Activated CD8-positive, alpha-beta memory T cell treated with anti-CD3 and anti-CD28 coated beads, Interleukin-2, amount 50 U/mL, for 1 hour (primary cell): Measurements from ENCODE around the gene SKI.

Experiments used
- DNase-seq: peaks from one replicate; pipeline ENCODE4 v3.0.0-alpha.2; 2020; ENCODE audit errors: extremely low read depth

The SKI gene

DNA sequence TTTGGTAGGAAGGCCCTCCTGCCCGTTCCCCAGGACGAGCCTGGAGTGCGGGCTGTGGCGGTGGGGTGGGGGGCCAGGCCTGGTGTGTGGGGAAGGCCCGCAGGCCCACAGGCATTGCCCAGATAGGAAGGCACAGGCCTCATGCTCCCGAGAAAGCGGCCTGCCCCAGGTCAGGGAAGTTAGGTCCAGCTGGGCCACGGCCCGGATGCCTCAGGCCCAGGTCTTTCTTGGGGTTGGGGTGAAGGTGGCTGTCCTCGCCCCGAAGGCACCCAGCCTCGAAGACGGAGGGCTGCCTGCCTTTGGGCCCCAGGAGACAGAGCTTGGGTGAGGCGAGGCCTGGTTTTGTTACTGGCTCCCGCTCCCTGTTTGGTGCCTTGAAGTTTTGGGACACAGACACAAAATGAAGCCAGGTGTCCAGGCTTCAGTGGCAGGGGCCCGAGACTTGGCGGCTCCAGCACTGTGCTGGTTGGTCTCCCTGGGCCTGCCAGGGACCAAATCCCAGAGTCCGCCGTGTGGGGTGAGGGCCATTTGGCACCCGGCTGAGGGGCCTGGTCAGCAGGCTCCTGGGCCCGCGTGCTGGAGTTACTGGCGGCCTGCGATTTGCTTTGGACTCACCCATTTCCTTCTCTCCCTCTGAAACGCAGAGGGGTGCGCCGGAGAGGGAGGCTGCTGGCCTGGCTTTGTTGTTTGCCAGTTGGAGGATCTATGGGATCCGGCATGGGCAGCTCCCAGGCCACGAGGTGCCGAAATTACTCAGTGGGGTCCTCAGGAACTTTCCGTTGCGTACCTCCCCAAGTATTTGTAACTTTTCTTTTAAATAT, 2.0 kb downstream of the SKI start:
- no peak for DNase-seq

DNA sequence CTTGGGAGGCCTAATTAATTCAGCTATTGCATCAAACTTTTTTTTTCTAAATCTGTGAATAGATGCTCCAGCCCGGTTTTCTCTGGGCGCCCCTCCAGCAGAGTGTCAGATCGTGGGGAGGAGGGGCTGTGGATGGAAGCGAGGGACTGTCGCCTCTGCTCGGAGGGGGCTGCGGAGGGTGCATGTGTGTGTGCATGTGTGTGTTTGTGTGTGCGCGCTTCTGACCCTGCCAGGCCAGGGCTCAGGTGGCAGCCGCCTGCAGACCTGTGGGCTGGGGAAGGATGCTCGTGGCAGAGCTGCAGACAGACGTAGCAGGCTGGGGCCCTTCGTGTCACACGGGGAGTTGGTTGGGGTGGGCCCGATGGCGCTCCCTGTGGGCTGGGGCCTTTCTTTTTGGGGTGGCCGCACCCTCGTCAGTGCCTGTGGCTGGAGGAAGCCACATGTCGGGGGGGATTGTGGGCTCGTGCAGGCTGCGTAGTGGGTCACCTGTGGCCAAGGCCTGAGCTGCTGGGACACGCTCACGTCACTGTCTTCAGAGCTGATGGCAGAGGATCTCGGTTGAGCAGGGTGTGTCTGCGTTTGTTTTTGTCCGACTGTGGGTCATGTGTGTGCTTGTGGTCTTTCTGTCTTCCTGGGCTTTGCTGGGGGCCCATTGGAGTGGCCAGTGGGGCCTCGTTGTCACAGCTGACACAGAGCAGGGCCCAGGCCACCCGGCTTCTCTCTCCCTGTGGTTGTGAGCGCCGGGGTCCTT, 2.8 kb downstream of the SKI start:
- no peak for DNase-seq

- DNase-seq, result no peak
Observed at GRCh38 chr1:2231532-2232254, 3.6 kb downstream of the SKI start.

- DNase-seq, result no peak
Observed at GRCh38 chr1:2232255-2232915, 4.3 kb downstream of the SKI start.

- no peak for DNase-seq
Observed at GRCh38 chr1:2232916-2233438, 4.9 kb downstream of the SKI start.

DNA sequence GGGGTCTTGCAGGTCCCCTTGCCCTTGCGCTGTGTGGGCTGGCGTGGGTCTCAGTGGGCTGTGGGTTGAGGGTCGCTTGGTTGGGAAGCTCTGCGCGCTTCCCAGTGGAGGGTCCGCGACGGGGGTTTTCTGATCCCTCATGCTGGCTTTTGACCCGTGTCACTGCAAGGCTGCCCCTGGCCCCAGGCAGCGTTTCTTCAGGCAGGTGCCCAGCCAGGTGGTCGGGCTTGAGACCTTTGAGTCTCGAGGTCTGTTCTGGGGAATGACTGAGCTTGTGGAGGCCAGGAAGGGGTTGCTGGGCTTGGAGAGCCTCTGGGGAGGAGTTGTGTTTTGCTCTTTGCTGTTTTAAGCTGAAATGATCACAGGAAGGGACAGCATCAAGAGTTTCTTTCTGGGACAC, 5.3 kb downstream of the SKI start:
- DNase-seq, result no peak

DNA sequence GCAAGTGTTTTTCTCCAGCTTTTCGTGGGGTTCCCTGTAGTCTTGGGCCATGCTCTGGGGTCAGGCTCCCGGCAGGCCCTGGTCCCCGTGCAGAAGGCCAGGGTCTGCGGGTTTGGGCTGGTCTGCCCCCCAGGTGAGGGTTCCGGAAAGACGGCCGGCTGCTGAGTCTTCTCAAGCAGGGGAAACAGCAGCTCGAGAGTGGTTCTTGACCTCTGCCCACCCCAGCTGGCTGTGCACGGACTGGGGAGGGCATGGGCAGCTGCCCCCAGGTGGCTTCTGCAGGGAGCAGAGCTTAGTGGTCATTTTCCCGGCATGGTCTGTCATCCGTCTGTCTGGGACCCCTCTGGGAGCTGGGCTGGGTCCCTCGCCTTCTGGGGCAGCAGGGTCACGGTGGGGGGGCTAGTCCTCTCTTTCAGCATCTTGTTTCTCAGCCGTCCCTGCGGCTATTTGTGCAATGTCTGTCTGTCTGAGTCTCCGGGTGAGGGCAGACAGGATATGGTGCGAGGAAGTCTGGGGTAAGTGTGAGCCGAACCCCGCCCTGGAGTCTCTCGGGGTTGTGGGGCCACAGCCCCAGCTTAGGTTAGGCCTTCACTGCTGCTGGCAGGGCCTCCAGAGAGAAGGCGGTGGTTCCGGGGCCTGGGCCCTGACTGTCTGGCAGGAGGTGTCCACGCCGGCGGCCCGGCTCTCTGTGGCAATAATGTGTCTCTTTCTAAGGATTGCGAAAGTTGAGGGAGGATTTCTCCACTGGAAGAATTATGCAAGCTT, 6.1 kb downstream of the SKI start:
- no peak for DNase-seq

DNA sequence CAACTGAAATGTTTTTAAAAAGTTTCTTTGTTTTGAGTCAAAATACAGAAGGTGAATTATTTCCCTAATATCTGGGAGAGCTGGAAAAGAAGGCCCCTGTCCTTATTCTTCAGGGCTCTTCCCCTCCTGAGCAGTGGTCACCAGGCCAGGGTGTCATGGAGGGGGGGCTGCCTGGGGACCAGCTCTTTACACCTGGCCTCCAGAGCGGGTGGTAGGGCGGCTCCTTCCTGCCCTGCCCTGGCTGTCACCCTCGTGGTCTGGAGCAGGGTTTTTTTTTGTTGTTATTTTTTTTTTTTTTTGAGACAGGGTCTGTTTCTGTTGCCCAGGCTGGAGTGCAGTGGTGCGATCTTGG, 6.6 kb downstream of the SKI start:
- no peak for DNase-seq

GRCh38 chr1:2235300-2235998, 7.3 kb downstream of the SKI start:
- no peak for DNase-seq

- no peak for DNase-seq
Observed at GRCh38 chr1:2236695-2237677, 8.9 kb downstream of the SKI start.

- no peak for DNase-seq
Observed at GRCh38 chr1:2237773-2238172, 9.7 kb downstream of the SKI start.

GRCh38 chr1:2238361-2239012, 10.4 kb downstream of the SKI start:
- no peak for DNase-seq

GRCh38 chr1:2239013-2239370, 10.9 kb downstream of the SKI start:
- no peak for DNase-seq

DNA sequence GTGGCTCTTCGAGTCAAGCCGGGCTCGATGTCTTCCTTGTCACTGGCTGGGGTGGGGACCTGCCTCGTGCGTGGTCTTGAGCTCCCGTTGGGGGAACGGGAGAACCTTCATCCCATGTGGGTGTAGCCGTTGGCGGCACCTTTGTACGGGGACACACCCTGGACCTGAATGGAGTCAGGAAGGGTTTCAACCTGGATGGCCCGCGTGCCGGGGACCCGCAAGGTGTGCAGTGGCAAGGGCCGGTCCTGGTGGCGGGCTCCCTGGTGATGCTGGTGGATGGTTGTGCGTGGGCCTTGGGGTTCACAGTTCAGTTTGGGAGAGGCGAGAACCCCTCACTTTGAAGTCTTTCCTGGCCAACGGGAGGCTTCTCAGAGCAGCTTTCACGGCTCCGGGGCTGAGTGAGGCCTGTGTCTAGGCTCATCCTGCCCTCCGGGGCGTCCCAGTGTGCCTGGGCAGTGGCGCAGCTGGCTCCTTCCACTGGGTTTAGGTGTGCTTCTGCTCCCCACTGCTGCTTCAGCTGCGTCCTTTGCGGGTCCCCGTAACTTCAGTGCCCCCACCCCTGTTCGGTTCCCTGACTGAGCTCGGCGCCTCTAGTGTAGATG, 11.4 kb downstream of the SKI start:
- no peak for DNase-seq

- DNase-seq, result no peak
Observed at GRCh38 chr1:2240270-2241156, 12.4 kb downstream of the SKI start.

DNA sequence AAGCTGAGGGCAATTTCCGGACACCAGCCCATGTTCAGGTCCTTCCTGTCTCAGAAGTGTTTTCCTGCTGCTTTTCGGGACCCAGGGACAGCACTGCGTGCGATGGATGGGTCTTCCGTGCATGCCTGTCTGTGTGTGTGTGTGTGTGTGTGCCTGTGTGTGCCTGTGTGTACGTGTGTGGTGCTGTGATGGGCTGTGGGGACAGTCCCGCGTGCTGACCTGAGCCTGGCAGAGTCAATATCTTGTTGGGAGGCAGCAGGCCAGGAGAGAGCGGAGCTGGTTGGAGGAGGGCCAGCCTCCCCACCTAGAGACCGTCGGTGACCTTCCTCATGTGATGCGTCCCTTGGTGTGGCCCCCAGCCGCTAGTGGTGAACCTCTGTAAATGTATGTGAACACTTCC, 13.7 kb downstream of the SKI start:
- no peak for DNase-seq
